GM21447 (cell line): ENCODE data around the gene NCBP3.

ENCODE experiments used
- ATAC-seq: cut with Tn5 transposase; IDR thresholded peaks from one replicate; pipeline ENCODE4 v1.9.1; 2021; ENCODE audit not compliant: unreplicated experiment

Gene NCBP3, protein sequence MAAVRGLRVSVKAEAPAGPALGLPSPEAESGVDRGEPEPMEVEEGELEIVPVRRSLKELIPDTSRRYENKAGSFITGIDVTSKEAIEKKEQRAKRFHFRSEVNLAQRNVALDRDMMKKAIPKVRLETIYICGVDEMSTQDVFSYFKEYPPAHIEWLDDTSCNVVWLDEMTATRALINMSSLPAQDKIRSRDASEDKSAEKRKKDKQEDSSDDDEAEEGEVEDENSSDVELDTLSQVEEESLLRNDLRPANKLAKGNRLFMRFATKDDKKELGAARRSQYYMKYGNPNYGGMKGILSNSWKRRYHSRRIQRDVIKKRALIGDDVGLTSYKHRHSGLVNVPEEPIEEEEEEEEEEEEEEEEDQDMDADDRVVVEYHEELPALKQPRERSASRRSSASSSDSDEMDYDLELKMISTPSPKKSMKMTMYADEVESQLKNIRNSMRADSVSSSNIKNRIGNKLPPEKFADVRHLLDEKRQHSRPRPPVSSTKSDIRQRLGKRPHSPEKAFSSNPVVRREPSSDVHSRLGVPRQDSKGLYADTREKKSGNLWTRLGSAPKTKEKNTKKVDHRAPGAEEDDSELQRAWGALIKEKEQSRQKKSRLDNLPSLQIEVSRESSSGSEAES

DNA sequence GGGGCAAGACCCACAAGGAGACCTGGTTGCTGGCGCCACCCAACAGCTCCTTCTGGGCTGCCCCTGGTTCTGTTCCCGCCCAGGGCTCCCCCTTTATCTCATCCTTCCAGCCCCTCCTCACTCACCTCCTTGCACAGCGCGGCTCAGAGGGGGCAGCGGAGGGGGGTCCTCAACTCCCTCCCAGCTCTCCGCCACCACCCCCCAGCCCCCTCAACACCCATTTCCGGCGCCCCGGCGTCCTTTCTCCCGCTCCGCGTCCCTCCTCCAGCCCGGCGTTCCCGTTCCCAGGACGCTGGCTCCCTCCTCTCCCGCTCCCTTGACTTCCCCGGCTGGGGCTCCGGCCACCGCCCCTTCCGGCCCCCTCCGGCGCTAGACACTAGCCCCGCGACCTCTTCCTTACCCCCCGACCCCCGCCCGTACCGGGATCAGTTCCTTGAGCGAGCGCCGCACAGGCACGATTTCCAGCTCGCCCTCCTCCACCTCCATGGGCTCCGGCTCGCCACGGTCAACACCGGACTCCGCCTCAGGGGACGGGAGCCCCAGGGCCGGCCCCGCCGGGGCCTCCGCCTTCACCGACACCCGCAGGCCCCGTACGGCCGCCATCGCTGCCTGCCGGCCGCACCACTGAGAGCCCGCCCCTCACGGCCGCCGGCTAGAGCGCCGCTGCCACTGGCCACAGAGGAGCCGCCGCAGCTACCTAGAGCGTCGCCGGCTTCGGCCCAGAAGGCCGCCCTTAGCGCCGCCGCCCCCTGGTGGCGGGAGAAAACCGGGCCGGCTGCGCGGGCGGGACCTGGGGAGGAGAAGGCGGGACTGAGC lies at the start of gene NCBP3:
TSS of gene NCBP3 (minus strand) at position 626 of the 816 bp plus-strand sequence. CDS start at position 603, 23 bp downstream.
- peak; percentile 86 for ATAC-seq

DNA sequence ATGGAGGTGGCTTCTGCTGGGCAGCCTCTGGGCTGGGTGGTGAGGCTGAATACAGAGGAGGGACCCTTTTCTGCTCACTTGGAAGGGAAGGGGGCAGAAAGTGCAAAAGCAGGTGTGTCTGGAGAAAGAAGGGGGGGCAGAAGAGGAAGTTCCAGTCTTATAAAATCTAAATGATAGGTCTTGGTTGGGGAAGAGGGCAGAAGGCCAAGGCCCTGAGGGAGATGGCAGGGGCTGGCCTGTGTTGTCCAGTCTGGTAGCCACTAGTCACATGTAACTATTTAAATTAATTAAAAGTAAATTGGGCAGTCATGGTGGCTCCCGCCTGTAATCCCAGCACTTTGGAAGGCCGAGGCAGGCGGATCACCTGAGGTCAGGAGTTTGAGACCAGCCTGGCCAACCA lies 49.3 kb upstream of the NCBP3 start:
- no peak for ATAC-seq

DNA sequence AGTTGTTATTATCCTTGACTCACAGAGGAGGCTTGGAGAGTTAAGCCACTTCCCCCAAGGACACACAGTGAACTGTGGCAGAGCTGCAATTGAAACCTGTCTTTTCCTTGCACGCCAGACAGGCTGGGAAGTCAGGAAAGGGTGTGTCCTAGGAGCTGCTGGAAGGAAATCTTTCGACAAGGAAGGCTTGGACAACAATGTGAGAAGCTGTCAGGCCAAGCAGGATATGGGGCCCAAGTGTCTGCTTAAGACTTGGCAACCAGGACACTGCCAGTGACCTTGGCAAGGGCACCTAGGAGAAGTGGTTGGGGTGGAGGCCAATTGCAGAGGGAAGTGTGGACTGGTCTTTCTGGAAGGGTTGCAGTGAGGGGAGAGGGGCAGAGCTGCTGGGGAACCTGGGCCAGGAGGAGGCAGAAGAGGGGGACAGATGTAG lies 48.9 kb upstream of the NCBP3 start:
- ATAC-seq, result no peak

DNA sequence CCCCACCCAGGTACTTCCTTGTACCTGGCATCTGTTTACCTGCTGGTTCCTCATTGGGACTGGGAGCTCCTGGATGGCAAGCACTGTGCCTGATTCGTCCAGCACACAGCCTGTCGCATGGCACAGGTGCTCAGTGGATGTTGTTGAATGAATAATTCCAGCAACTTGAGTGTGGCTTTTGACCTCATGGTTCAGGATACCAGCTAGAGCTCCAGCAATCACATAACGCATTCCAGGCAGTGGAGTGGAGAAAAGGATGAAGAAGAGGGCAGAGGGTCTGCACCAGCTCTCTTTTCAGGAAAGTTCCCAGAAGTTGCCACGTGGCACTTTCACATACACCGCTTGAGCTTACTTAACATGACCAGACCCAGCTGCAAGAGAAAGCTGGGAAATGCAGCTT lies 48.1 kb upstream of the NCBP3 start:
- ATAC-seq, result no peak

DNA sequence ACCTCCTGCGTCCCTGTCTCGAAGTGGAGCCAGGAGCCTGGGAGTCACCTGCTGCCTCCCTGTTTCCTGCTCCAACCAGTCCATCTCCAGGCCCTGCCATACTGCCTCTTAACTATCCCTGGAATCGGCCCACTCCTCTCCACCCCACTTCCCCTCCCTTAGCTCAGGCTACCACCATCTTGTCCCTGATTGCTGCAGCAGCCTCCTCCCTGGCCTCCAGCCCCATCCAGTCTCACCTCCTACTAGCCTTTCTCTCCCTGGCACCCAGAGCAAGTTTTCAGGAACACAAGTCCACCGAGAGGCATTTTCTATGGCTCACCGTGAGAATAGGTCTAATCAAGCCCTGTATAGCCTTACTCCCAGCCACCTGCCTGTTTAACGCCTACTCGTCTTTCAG lies 47.7 kb upstream of the NCBP3 start:
- ATAC-seq, result no peak

DNA sequence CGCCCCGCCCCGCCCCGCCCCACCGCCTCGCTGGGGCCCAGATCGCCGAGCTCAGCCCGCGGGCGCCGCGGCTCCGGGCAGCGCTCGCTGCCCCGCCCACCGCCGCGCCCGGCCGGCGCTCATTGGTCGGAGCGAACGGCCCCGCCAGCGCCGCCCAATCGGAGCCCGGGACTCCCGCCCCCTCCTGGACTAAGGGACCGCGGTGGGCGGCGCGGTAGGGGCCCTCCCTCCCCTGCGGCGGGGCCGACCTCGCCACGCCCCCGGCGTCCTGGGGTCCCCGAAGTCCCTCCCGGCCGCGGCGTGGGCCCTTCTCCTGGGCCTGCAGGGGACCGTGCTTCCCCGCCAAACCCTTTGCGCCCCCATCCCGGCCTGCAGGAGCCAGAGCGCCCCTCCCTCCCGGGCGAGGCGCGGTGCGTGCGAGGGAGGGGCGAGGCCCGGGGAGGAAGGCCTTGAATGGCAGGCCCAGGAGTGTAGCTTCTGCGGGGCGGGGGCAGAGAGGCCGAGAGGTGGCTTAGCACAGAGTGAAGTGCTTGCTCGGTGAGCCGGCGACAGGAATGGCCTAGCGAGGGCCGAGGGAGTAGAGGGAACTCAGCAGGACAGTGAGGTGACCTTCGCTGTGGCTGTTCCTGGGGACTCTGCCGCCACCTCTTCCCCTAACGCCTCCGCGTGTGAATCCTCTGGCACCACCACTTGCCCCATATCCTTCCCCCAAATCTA lies 47.1 kb upstream of the NCBP3 start, which contains the start of gene CAMKK1:
TSS of gene CAMKK1 (minus strand) at position 51 of the 717 bp plus-strand sequence. CDS start 7,366 bp downstream, outside the sequence.
- peak; percentile 74 for ATAC-seq

DNA sequence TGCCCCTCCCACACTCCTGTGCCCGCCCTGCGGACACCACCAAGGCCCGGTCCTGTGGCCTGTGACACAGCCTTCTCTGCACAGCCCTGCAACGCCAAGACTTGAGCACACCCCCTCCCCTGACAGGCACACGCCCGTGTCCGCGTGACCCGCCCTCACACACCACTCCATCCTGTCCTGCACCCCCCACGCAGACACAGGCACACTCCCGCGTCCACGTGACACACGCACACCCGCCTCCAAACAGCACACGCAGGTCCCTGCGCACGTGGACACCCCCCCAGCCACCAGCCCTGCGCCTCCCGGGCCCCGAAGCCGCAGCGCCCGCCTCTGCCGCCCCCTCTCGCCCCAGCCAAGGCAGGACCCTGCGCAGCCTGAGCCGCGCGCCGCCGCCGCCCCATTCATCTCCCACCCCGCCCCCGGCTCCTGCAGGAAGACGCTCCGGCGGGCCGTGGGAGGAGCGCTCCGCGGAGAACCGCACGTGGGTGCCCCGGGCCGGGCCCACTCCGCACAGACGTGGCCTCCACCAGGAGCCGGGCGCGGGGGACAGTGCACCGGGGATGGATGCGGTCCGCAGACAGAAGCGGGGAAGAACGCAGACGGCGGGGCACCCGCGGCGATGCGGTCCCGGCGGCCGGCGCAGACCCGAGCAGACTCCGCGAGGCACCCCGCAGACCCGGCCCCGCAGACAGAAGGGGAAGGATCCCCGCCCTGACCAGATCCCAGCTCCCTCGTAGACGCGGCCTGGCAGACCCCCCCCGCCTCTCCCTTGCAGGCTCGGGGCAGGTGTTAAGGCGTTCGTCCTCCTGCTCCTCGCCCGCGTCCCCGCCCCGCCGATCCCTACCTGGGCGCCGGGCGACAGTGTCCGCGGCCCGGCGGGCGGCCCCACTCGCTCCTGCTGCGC lies 46.3 kb upstream of the NCBP3 start:
- peak; percentile 25 for ATAC-seq

DNA sequence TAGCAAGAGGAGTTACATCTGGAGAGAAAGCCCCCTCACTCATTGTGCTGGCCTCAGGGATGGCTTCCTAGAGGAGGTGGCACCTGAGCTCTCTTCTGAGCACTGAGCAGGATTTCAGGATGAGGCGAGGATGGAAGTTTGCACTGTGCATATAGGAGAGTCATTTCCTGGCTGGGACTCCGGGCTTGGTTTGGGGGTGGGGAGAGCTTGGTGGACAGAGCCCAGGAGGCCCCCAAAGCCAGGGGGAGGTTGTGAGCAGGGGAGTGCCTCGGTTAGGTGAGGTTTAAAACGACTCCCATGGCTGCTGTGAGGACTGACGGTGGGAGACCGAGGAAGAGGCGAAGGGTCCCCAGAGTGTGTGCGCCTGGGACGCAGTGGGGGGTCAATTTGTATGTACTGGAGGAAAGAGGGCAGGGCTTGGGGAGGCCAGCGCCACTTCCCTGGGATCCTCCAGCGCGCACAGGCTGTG lies 45.6 kb upstream of the NCBP3 start:
- no peak for ATAC-seq

DNA sequence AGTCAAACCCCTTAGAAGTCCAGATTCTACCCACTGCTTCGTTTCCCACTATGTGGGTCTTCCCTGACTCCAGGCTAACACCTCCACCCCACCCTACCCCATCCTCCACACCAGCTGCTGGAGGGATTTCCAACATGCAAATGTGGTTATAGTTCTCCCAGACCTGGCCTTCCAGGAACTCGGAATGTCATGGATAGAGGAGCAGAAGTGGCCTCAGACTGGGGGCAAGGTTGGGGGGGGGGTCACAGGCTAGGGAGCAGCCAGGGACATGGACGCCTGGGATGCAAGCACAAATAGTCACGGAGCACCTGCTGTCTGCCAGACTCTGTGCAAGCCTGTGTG lies 44.8 kb upstream of the NCBP3 start:
- ATAC-seq, result no peak

DNA sequence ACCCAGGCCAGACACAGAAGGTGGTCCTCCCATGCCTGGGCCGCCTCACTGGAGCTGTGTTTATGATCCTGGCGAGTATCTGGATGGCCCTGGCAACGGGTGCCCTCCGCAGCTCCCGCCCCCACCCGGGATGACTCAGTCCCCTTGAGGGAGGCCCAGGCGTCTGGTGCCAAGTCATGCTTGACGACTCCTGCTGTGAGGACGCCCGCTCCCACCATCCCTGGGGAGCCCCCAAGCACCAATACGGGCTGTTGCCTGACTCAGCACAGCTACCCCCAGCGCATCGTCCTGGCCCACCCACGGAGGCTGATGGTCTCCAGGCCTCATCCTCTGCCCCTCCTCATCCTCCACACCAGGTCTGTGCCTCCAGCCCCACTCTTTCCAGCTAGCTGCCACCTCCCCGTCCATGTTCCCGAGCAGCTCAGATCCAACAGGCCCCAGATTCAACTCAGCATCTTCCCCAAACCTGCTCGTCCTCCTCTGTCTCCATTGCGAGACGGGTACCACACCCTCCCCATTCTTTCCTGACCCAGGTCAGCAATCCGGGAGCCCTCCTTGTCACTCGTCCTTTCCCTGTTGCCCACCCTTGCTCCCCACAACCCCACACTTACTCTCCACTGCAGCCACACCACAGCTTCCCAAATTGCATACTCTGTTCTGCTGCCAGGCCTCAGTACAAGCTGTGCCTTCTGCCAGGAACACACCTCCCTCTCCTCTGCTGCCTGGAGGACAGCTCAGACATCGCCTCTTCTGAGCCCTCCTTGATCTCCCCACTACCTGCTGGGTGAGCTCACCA lies 44.2 kb upstream of the NCBP3 start:
- ATAC-seq, result no peak

DNA sequence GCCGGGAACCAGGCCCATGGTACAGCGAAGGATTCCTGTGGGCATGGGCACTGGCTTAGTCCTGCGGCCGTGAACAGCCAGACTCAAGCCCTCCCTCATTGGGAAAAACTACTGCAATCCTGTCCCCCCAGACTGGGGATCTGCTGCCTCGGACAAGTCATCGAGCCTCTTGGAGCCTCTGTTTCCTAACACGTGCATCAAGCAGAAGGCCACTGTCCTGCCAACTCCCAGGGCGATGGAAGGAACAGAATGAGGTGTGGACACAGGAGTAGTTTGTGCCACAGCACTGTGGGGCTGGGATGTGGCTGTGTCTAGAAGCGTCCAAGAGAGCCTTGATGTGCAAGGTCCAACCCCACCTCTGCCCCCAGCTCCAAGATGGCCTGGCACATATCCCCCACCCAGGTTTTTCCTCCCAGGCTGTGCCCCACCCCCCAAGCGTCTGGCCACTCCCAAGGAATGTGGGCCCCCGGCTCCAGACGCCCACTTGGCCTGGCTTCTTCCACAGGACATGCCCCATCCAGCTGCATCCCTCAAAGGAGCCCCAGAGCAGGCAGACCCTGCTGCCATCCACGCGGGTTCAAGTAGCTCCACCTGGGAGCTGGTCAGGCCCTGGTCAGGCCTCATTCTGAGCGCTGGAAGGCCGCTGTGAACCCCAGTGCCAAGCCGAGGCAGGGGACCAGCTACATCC lies 43.4 kb upstream of the NCBP3 start:
- ATAC-seq, result no peak

DNA sequence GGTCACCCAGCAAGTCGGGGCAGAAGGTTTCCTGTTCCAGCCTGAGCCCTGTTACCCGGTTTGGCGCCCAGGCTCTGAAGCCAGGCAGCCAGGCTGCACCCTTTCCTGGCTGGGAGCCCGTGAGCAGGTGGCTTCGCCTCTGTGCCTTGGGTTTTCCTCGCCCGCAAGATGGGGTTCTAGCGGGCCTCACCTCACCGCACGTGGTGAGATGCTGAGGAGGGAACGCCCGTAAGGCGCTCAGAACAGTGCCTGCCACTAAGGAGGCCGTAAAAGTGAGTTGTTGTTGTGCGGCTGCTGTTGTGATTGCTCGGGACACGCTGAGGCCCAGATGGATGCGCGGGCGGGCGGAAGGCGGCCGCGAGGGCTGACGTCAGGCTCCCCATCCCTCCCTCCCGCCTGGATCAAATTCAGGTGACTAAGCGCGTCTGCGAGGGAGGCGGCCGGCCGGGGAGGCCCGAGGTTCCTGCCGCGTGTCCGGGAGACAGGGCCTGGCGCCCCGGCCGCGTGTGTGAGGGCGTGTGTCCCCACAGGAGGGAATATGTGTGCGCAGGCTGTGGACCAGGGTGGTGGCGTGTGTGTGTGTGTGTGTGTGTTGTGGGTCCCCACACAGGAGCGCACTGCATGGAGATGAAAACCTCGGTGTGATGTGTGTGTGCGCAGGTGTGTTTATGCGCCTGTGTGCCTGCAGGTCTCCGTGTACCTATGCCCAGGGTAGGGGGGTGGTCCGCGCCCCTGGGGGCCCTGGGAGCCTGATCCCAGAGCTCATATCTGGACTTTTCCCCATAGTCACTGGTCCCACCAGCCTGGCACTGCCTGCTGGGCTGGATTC lies 42.5 kb upstream of the NCBP3 start:
- ATAC-seq, result no peak

DNA sequence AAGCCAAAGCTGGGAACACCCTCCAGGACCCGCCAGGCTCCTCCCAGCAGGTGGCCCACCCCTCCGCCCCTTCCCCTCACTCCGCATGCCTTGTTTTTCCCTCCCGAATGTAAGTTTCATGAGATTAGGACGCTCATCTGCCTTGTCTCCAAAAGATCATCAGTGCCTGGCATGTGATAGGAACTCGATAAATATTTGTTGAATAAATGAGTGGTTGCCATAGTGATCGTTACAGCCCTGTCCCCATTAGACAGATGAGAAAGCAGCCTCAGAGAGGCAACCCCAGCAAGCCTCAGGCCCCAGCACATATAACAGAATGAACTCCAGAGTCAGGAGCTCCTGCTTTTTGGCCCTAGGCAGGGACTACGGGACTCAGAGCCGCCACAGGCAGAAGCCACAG lies 41.8 kb upstream of the NCBP3 start:
- no peak for ATAC-seq

DNA sequence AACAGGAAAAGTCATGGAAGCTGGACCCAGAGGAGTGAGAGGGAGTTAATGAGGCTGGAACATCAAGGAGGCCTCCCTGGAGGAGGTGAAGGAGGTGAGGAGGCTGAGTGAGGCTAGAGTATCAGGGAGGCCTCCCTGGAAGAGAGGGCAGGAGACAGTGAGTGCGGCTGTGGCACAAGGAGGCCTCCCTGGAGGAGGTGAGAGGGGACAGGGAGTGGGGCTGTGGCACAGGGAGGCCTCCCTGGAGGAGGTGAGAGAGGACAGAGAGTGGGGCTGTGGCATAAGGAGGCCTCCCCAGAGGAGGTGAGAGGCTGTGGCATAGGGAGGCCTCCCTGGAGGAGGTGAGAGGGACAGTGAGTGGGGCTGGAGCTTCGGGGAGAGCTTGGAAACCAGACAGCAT lies 41.3 kb upstream of the NCBP3 start:
- ATAC-seq, result no peak

DNA sequence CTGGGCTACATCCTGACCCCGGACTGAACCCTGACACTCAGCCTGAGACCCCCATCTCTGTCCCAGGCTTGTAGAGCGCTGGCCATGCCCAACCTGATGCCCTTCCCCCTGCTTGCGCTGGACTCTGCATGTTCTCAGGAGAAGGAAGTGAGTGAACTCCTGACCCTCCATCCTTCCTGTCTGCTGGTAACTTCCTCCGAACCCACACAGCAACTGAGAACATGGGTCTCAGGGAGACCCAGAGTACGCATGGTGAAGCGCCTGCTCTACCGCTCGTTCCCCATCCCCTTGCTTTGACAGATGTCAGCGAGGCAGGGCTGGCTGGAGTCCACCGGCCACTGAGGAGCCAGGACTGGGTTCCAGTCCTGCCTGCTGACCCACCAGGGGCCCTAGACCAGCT lies 40.7 kb upstream of the NCBP3 start:
- no peak for ATAC-seq

DNA sequence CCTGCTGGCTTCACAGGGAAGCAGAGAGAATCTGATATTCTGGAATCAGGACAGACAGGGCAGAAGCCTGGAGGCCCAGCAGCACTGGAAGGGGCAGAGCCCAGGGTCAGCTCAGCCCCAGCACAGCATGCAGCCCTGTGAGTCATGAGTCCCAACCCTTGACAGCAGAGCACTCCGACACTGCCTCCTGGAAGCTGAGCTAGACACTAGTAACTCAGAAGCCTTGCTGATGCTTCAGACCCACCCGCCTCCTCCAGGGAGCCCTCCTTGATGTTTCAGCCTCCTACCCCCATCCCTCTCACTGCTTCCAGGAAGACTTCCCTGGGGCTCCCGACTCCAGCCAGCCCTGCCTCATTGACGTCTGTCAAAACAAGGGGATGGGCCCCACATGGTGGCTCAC lies 39.9 kb upstream of the NCBP3 start:
- no peak for ATAC-seq

DNA sequence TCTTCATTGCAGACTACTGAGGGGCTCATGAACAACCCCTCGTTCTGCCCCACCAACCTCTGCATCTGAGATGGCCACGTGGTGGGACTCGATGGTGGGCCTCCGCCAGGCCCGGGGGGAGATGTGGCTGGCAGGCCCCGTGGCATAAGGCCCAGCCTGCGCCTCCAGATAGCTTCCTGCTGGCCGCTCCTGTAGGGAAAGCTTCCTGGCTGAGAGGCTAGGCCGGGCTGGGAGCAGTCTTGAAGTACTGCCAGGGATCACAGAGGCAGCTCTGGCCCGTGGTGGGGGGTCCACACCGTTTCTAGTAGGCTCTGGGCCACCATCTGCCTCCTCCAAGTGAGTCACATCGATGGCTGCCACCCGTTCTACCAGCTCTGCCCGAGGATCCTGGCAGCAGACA lies 39.2 kb upstream of the NCBP3 start:
- no peak for ATAC-seq

DNA sequence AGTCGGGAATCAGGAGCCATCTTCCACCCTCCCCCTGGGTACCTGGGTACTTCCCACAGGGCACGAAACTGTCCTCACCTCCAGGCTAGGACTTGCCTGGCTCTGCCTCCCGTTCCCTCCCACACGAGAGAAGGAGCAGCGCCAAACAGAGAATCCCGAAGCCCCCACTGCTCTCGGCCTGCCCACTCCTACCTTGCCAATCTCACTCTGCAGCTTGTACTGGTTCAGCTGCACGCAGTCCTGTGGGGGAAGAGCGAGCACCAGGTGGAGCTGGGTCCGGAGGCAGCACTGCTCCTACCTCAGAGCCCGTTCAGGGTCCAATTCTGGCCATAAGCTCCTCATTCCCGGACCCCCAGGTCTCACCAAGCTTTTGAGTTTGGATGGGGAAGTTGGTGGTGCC lies 38.1 kb upstream of the NCBP3 start:
- ATAC-seq, result no peak
